ENCODE measurements around the gene SCN10A.

- TF ChIP-seq POLR2A (IDR thresholded peaks at IDR 0.05) (no peak), CTCF (IDR thresholded peaks at IDR 0.05) (no peak)
These were observed 19.9 kb upstream of the SCN10A start for GRCh38 chr3:38835939-38836338.
